A549 (cell line): ENCODE data around the gene VAV3. TPM values are rescaled to one million over a fixed set of nuclear protein-coding genes. Genes with fewer than 3 reads are reported as not detected.

Source experiments
- ATAC-seq, 2 experiments: fragments of 200-7000 bp in 1 of 2; fragments of >200 bp in 1 of 2; cut with Nextera tagmentation in 1 of 2; cut with Tn5 transposase in 1 of 2; 3 replicates each; pipeline versions ENCODE4 v1.8.0 to v1.9.1; 2018 to 2020; ENCODE audit warnings: mild to moderate bottlenecking in 1 of 2, moderate library complexity in 1 of 2
- CTCF ChIA-PET: fragments of 300-600 bp; sonication (Branson Sonifier 250); formaldehyde crosslinking; extraction: SDS; loops from one replicate; lab custom pipeline; 2021; ENCODE audit warnings: antibody characterized with exemption, inconsistent platforms; lab: Yijun Ruan, JAX
- POLR2A ChIA-PET: fragments of 350-600 bp; formaldehyde crosslinking; extraction: SDS; loops from one replicate; lab custom pipeline; 2021; ENCODE audit warnings: antibody characterized with exemption, inconsistent platforms; lab: Yijun Ruan, JAX
- DNase-seq, 2 experiments: peaks; one replicate each; pipeline versions ENCODE4 v3.0.0 to v3.0.0-alpha.2; 2011 to 2016; ENCODE audit warnings: low read depth in 1 of 2, low spot score in 1 of 2
- FAIRE-seq: peaks from 2 replicates; lab custom pipeline; 2011; peaks lifted over from hg19 to GRCh38; lab: Jason Lieb, UNC
- H3K27ac ChIP-seq, 2 experiments: fragments of >200 bp; sonication (Bioruptor Twin); formaldehyde crosslinking; 3 replicates each; pipeline ENCODE4 v1.5.1; 2016 to 2017
- H3K4me1 ChIP-seq: fragments of >200 bp; sonication (Bioruptor Twin); formaldehyde crosslinking; 3 replicates; pipeline ENCODE4 v1.6.1; 2016
- H3K4me2 ChIP-seq: fragments of >200 bp; sonication (Bioruptor Twin); formaldehyde crosslinking; 3 replicates; pipeline ENCODE4 v1.6.1; 2016
- H3K4me3 ChIP-seq: fragments of >200 bp; sonication (Bioruptor Twin); formaldehyde crosslinking; 3 replicates; pipeline ENCODE4 v1.5.1; 2016
- H3K9me3 ChIP-seq: fragments of >200 bp; sonication (Bioruptor Twin); formaldehyde crosslinking; 3 replicates; pipeline ENCODE4 v1.6.1; 2016
- ATOH8 ChIP-seq: fragments of 250-450 bp; sonication (Bioruptor Pico); IDR thresholded peaks from 2 replicates; pipeline ENCODE4 v1.5.0; 2020; ENCODE audit warnings: low read depth, mild to moderate bottlenecking, moderate library complexity
- BCL3 ChIP-seq: fragments of >200 bp; sonication (Bioruptor Twin); formaldehyde crosslinking; IDR thresholded peaks from 3 replicates; pipeline ENCODE4 v1.6.1; 2016
- CEBPB ChIP-seq, 2 experiments: fragments of >200 bp in 1 of 2; sonication (Bioruptor Twin) in 1 of 2; formaldehyde crosslinking in 1 of 2; IDR thresholded peaks; 2 replicates each; pipeline ENCODE4 v1.6.1; 2012 to 2016
- E2F6 ChIP-seq: IDR thresholded peaks from 2 replicates; pipeline ENCODE4 v1.6.1; 2012; ENCODE audit warnings: low read depth, borderline replicate concordance
- ESRRA ChIP-seq: fragments of 150-350 bp; IDR thresholded peaks from 2 replicates; pipeline ENCODE4 v1.6.1; 2014; ENCODE audit warnings: mild to moderate bottlenecking, low read length, borderline replicate concordance
- FOSB ChIP-seq: fragments of 250-450 bp; sonication (Bioruptor Pico); IDR thresholded peaks from 2 replicates; pipeline ENCODE4 v1.5.0; 2020; ENCODE audit warnings: mild to moderate bottlenecking, moderate library complexity
- FOXS1 ChIP-seq: fragments of 250-450 bp; sonication (Bioruptor Pico); IDR thresholded peaks from 2 replicates; pipeline ENCODE4 v1.5.0; 2020; ENCODE audit warnings: mild to moderate bottlenecking, moderate library complexity
- HDAC2 ChIP-seq: fragments of 200-600 bp; sonication (generic); IDR thresholded peaks from 2 replicates; pipeline ENCODE4 v1.6.1; 2016
- HMGXB4 ChIP-seq: fragments of 250-450 bp; sonication (Bioruptor Pico); IDR thresholded peaks from 2 replicates; pipeline ENCODE4 v1.5.0; 2021; ENCODE audit warnings: mild to moderate bottlenecking, moderate library complexity, borderline replicate concordance
- HOXA7 ChIP-seq: fragments of 250-450 bp; sonication (Bioruptor Pico); IDR thresholded peaks from 2 replicates; pipeline ENCODE4 v1.5.0; 2020; ENCODE audit warnings: mild to moderate bottlenecking, moderate library complexity
- HOXB5 ChIP-seq: fragments of 250-450 bp; sonication (Bioruptor Pico); IDR thresholded peaks from 2 replicates; pipeline ENCODE4 v1.5.0; 2020; ENCODE audit warnings: mild to moderate bottlenecking, moderate library complexity
- KDM5A ChIP-seq: fragments of 200-600 bp; sonication (generic); IDR thresholded peaks from 2 replicates; pipeline ENCODE4 v1.6.1; 2016; ENCODE audit warnings: antibody characterized with exemption, mild to moderate bottlenecking
- MAFK ChIP-seq: fragments of 450-650 bp; IDR thresholded peaks from 2 replicates; pipeline ENCODE4 v1.6.1; 2014; ENCODE audit not compliant: partially characterized antibody
- MAX ChIP-seq: IDR thresholded peaks from 2 replicates; pipeline ENCODE4 v1.6.1; 2012
- MAZ ChIP-seq: fragments of 150-350 bp; IDR thresholded peaks from 2 replicates; pipeline ENCODE4 v1.6.1; 2014; ENCODE audit warnings: antibody characterized with exemption, low read depth, low read length, borderline replicate concordance
- MYC ChIP-seq: IDR thresholded peaks from 2 replicates; pipeline ENCODE4 v1.6.1; 2012; ENCODE audit warnings: mild to moderate bottlenecking, inconsistent platforms, low read length, improper control_type of control experiment, borderline replicate concordance
- NPAS2 ChIP-seq: fragments of 250-450 bp; sonication (Bioruptor Pico); IDR thresholded peaks from 2 replicates; pipeline ENCODE4 v1.8.0; 2022; ENCODE audit warnings: mild to moderate bottlenecking, moderate library complexity, borderline replicate concordance
- NR3C1 ChIP-seq: fragments of >200 bp; sonication (Bioruptor Twin); formaldehyde crosslinking; IDR thresholded peaks from 3 replicates; pipeline ENCODE4 v1.6.1; 2017
- PHF8 ChIP-seq: fragments of 200-600 bp; sonication (generic); IDR thresholded peaks from 2 replicates; pipeline ENCODE4 v1.6.1; 2016; ENCODE audit warnings: low read depth, mild to moderate bottlenecking, antibody characterized with exemption, moderate library complexity, borderline replicate concordance
- POLR2AphosphoS2 ChIP-seq: conservative IDR thresholded peaks from 2 replicates; pipeline ENCODE4 v1.6.1; 2012; ENCODE audit warnings: low read length, improper control_type of control experiment, inconsistent platforms
- RAD21 ChIP-seq, 2 experiments: fragments of >200 bp in 1 of 2; sonication (Bioruptor Twin) in 1 of 2; formaldehyde crosslinking in 1 of 2; IDR thresholded peaks in 1 of 2; conservative IDR thresholded peaks in 1 of 2; 2 replicates in 1 of 2; 3 replicates in 1 of 2; pipeline ENCODE4 v1.6.1; 2012 to 2018; ENCODE audit warnings: inconsistent platforms in 1 of 2
- RNF2 ChIP-seq: fragments of 200-600 bp; sonication (generic); IDR thresholded peaks from 2 replicates; pipeline ENCODE4 v1.6.1; 2016; ENCODE audit warnings: low read depth, mild to moderate bottlenecking, antibody characterized with exemption, moderate library complexity, borderline replicate concordance
- TP53 ChIP-seq: fragments of 250-450 bp; sonication (Bioruptor Pico); IDR thresholded peaks from 2 replicates; pipeline ENCODE4 v1.5.0; 2021; ENCODE audit warnings: mild to moderate bottlenecking, moderate library complexity
- ZC3H11A ChIP-seq: fragments of 450-650 bp; IDR thresholded peaks from 2 replicates; pipeline ENCODE4 v1.6.1; 2014; ENCODE audit warnings: antibody characterized with exemption, mild to moderate bottlenecking
- ZFP36 ChIP-seq: fragments of 450-650 bp; IDR thresholded peaks from 2 replicates; pipeline ENCODE4 v1.6.1; 2014; ENCODE audit warnings: borderline replicate concordance; ENCODE audit not compliant: partially characterized antibody
- ZNF302 ChIP-seq: fragments of 250-450 bp; sonication (Bioruptor Pico); IDR thresholded peaks from 2 replicates; pipeline ENCODE4 v1.9.0; 2021; ENCODE audit warnings: inconsistent platforms, mild to moderate bottlenecking, moderate library complexity
- WGBS: methylation state at CpG from one replicate; pipeline ENCODE4 v1.1.6; 2017; ENCODE audit errors: missing lambda C conversion rate; 5-methylcytosine and 5-hydroxymethylcytosine counted together
- polyA plus RNA-seq, 4 experiments: library from polyadenylated mRNA; depleted of rRNA in 3 of 4; stranded (reverse); fragments of >200 nt; fragmentation: RNase III in 1 of 4; extraction: RNeasy Plus Mini Kit Qiagen cat#74134 plus additional on column Dnase treatment in 1 of 4; gene quantifications; 2 replicates in 3 of 4; 3 replicates in 1 of 4; pipeline ENCODE4 v1.2.3, GENCODE V29; 2011 to 2017

Gene VAV3
- polyA plus RNA-seq, 2 of the 4 experiments (the other 2 are of a cell fraction): 12.8 to 22.7 TPM

- CTCF ChIA-PET: interaction anchor here (1.0 to 1.2 kb wide), 2 partner anchors 10 to 11 kb away, joined by 3 to 4 read pairs; partner anchors contain the start of gene VAV3
- FAIRE-seq (no peak), DNase-seq (no peak), ATAC-seq (no peak)
- Histone ChIP-seq H3K4me2 (no peak overlapping the region), H3K27ac (no peak overlapping the region), H3K4me1 (no peaks in the 10 kb centered on the region), H3K9me3 (no peaks in the 10 kb centered on the region), H3K4me3 (no peak overlapping the region)
- no peak for TF ChIP-seq BCL3
- TF ChIP-seq PHF8: no peak
- TF ChIP-seq HOXB5 (CRISPR knock-in tag): no peak
- no peak for TF ChIP-seq KDM5A
- no peak for TF ChIP-seq ZFP36
- no peak for TF ChIP-seq MYC
- 8% methylated on average over 4 of the region's 4 CpGs for WGBS
- POLR2A ChIA-PET: no interaction called here
Measured at GRCh38 chr1:107975851-107976250, 10.9 kb upstream of the VAV3 start.

GRCh38 chr1:107974090-107974489 is 9.1 kb upstream of the VAV3 start:
- Histone ChIP-seq H3K27ac (no peak overlapping the region), H3K4me2 (no peak overlapping the region), H3K4me1 (no peaks in the 10 kb centered on the region), H3K4me3 (no peak overlapping the region), H3K9me3 (no peaks in the 10 kb centered on the region)
- FAIRE-seq (no peak), ATAC-seq (no peak), DNase-seq (no peak)
- ChIA-PET CTCF (no interaction called here), POLR2A (no interaction called here)
- 0% methylated on average over 2 of the region's 2 CpGs for WGBS
- no peak for TF ChIP-seq RNF2
- no peak for TF ChIP-seq MYC
- no peak for TF ChIP-seq POLR2AphosphoS2
- TF ChIP-seq HMGXB4 (CRISPR knock-in tag): no peak
- no peak for TF ChIP-seq NPAS2 (CRISPR knock-in tag)
- no peak for TF ChIP-seq NR3C1
- TF ChIP-seq ZFP36: no peak
- no peak for TF ChIP-seq TP53
- no peak for TF ChIP-seq KDM5A
- TF ChIP-seq ZC3H11A: no peak
- no peak for TF ChIP-seq ESRRA
- no peak for TF ChIP-seq HDAC2
- TF ChIP-seq CEBPB (IDR thresholded peaks at IDR 0.05): no peak
- TF ChIP-seq ZNF302: no peak

- Histone ChIP-seq H3K9me3 (no peaks in the 10 kb centered on the region), H3K4me2 (no peak overlapping the region), H3K27ac (no peak overlapping the region), H3K4me1 (no peaks in the 10 kb centered on the region), H3K4me3 (no peak overlapping the region)
- 0% methylated on average over 3 of the region's 3 CpGs for WGBS
- FAIRE-seq (no peak), DNase-seq (no peak), ATAC-seq (no peak)
- POLR2A ChIA-PET: no interaction called here
- CTCF ChIA-PET: no interaction called here
- TF ChIP-seq FOSB (CRISPR knock-in tag) (no peak), MAZ (no peak), RAD21 (conservative IDR thresholded peaks at IDR 0.05 in 1 of 2, IDR thresholded peaks at IDR 0.05 in 1 of 2) (no peak), HMGXB4 (CRISPR knock-in tag) (no peak), ZFP36 (no peak), ATOH8 (CRISPR knock-in tag) (no peak), HOXA7 (CRISPR knock-in tag) (no peak), MAFK (no peak), E2F6 (no peak), MYC (no peak), MAX (no peak), FOXS1 (no peak)
Measured at GRCh38 chr1:107972391-107973180, 7.6 kb upstream of the VAV3 start.
